NK-92 treated with Interleukin-12 subunit alpha and Interleukin-12 subunit beta, amount 100 ng/mL, for 24 hours (cell line): Measurements from ENCODE around the gene CCDC69.
"Not testable (repeated sequence)": the region's sequence is repeated elsewhere in the genome, so short reads cannot be mapped to it uniquely, and the experiment has no call there.

ENCODE experiments used
- DNase-seq: peaks from one replicate; lab custom pipeline; 2025; lab: John Stamatoyannopoulos, UW

CCDC69 gene

GRCh38 chr5:151222054-151222789 lies 1.7 kb downstream of the CCDC69 start:
- no peak for DNase-seq

GRCh38 chr5:151221574-151221973 lies 2.3 kb downstream of the CCDC69 start:
- DNase-seq: no peak

- no peak for DNase-seq
Observed at GRCh38 chr5:151219789-151220188, 4.1 kb downstream of the CCDC69 start.

- DNase-seq: no peak
Observed at GRCh38 chr5:151219138-151219537, 4.8 kb downstream of the CCDC69 start.

- no peak for DNase-seq
Observed at GRCh38 chr5:151218177-151218576, 5.7 kb downstream of the CCDC69 start.

GRCh38 chr5:151216781-151217180 lies 7.1 kb downstream of the CCDC69 start:
- no peak for DNase-seq

- DNase-seq: no peak
Observed at GRCh38 chr5:151215546-151215880, 8.4 kb downstream of the CCDC69 start.

- peak; percentile 83 for DNase-seq
Observed at GRCh38 chr5:151214614-151215545, 9.0 kb downstream of the CCDC69 start.

- peak; percentile 89 for DNase-seq
Observed at GRCh38 chr5:151213803-151214613, 9.9 kb downstream of the CCDC69 start.

GRCh38 chr5:151212406-151212798 lies 11.5 kb downstream of the CCDC69 start:
- no peak for DNase-seq

- DNase-seq: no peak
Observed at GRCh38 chr5:151208481-151208914, 15.4 kb downstream of the CCDC69 start.

- DNase-seq: no peak
Observed at GRCh38 chr5:151205411-151205810, 18.5 kb downstream of the CCDC69 start.

GRCh38 chr5:151204051-151204450 lies 19.8 kb downstream of the CCDC69 start:
- no peak for DNase-seq

GRCh38 chr5:151202381-151203139 lies 21.3 kb downstream of the CCDC69 start:
- DNase-seq: peak; percentile 22

- no peak for DNase-seq
Observed at GRCh38 chr5:151200913-151201595, 22.8 kb downstream of the CCDC69 start.

GRCh38 chr5:151199581-151200185 lies 24.2 kb downstream of the CCDC69 start:
- DNase-seq: no peak

GRCh38 chr5:151198861-151199260 lies 25.0 kb downstream of the CCDC69 start:
- no peak for DNase-seq

GRCh38 chr5:151197291-151197600 lies 26.6 kb downstream of the CCDC69 start:
- DNase-seq: not testable (repeated sequence)

GRCh38 chr5:151196556-151197290 lies 27.2 kb downstream of the CCDC69 start:
- no peak for DNase-seq

GRCh38 chr5:151195622-151196021 lies 28.3 kb downstream of the CCDC69 start:
- DNase-seq: peak; percentile 17
